ENCODE results near the gene MRPL33. TPM values are rescaled to one million over a fixed set of nuclear protein-coding genes. Genes with fewer than 3 reads are reported as not detected.

MRPL33 gene
- total RNA-seq, 2 donors from 2014 or later, result 99.5 to 118 TPM

- H3K36me3 ChIP-seq, result no peaks in the 10 kb centered on the region
- H3K27ac ChIP-seq, result peak overlapping the region; percentile 88 to 98
- peak overlapping the region; percentile 11 for H3K4me3 ChIP-seq
- H3K4me1 ChIP-seq (ENCODE audit: control insufficient read depth in 1 of 2, low read depth in 2 of 2), result peaks cover 35 to 53% of the 10 kb centered on the region in 2 donors
- H3K27me3 ChIP-seq (replicated peaks; ENCODE audit: insufficient read depth), result no peaks in the 10 kb centered on the region
- DNase-seq (ENCODE audit: low spot score) (no peak), ATAC-seq (ENCODE audit: insufficient number of reproducible peaks, low FRiP score, low read depth) (peak; percentile 1)
- TF ChIP-seq CTCF (IDR thresholded peaks at IDR 0.05), result no peak
- no peaks in the 10 kb centered on the region for H3K9me3 ChIP-seq
Measured at GRCh38 chr2:27795093-27795834, 23.7 kb downstream of the MRPL33 start.

- Histone ChIP-seq H3K4me1 (ENCODE audit: control insufficient read depth in 1 of 2, low read depth in 2 of 2) (peaks cover 41 to 59% of the 10 kb centered on the region in 2 donors), H3K4me3 (peak overlapping the region; percentile 11), H3K27me3 (replicated peaks; ENCODE audit: insufficient read depth) (no peaks in the 10 kb centered on the region), H3K27ac (peak overlapping the region; percentile 95 to 98), H3K9me3 (no peaks in the 10 kb centered on the region), H3K36me3 (no peaks in the 10 kb centered on the region)
- TF ChIP-seq CTCF (IDR thresholded peaks at IDR 0.05), result no peak
- no peak for DNase-seq (ENCODE audit: low spot score)
- peak; percentile 27 for ATAC-seq (ENCODE audit: insufficient number of reproducible peaks, low FRiP score, low read depth)
Measured at GRCh38 chr2:27795868-27796277, 24.4 kb downstream of the MRPL33 start.

GRCh38 chr2:27796791-27797765 lies 25.6 kb downstream of the MRPL33 start:
- no peaks in the 10 kb centered on the region for H3K27me3 ChIP-seq (replicated peaks; ENCODE audit: insufficient read depth)
- ATAC-seq (ENCODE audit: insufficient number of reproducible peaks, low FRiP score, low read depth), result no peak
- H3K4me1 ChIP-seq (ENCODE audit: control insufficient read depth in 1 of 2, low read depth in 2 of 2), result peaks cover 42 to 65% of the 10 kb centered on the region in 2 donors

GRCh38 chr2:27797841-27798240 lies 26.3 kb downstream of the MRPL33 start:
- no peak overlapping the region for H3K4me3 ChIP-seq
- no peaks in the 10 kb centered on the region for H3K9me3 ChIP-seq
- TF ChIP-seq CTCF (IDR thresholded peaks at IDR 0.05), result no peak
- DNase-seq (ENCODE audit: low spot score), result no peak
- peak overlapping the region; percentile 95 to 98 for H3K27ac ChIP-seq
- no peaks in the 10 kb centered on the region for H3K36me3 ChIP-seq
- ATAC-seq (ENCODE audit: insufficient number of reproducible peaks, low FRiP score, low read depth), result no peak
- H3K4me1 ChIP-seq (ENCODE audit: control insufficient read depth in 1 of 2, low read depth in 2 of 2), result peaks cover 42 to 65% of the 10 kb centered on the region in 2 donors
- no peaks in the 10 kb centered on the region for H3K27me3 ChIP-seq (replicated peaks; ENCODE audit: insufficient read depth)

More at GRCh38 chr2:27796791-27797765, 25.6 kb downstream of the MRPL33 start:
- DNase-seq (ENCODE audit: low spot score), result no peak
- Histone ChIP-seq H3K27ac (peak overlapping the region; percentile 95 to 98), H3K9me3 (no peaks in the 10 kb centered on the region), H3K36me3 (no peaks in the 10 kb centered on the region), H3K4me3 (no peak overlapping the region)
- no peak for TF ChIP-seq CTCF (IDR thresholded peaks at IDR 0.05)

DNA sequence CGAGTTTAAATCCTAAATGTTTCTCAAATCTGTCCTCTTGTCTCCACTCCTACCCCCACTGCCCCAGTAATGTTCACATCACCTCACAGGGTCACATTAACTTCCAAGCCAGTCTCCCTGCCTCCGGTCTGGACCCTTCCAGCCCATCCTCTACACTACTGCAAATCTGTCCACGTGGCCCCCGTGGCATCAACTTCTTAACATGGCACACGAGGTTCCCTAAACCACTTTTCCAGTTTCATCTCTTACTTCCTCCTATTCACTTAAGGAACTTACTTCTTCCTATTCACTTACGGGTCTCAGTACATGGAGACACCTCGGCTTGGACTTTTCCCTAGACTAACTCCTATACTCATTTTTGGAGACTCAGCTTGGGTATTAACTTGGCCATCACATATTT lies 27.0 kb downstream of the MRPL33 start:
- peak overlapping the region; percentile 95 to 98 for H3K27ac ChIP-seq
- no peak overlapping the region for H3K4me3 ChIP-seq
- no peaks in the 10 kb centered on the region for H3K27me3 ChIP-seq (replicated peaks; ENCODE audit: insufficient read depth)
- DNase-seq (ENCODE audit: low spot score) (no peak), ATAC-seq (ENCODE audit: insufficient number of reproducible peaks, low FRiP score, low read depth) (no peak)
- no peaks in the 10 kb centered on the region for H3K9me3 ChIP-seq
- no peaks in the 10 kb centered on the region for H3K36me3 ChIP-seq
- peaks cover 42 to 65% of the 10 kb centered on the region in 2 donors for H3K4me1 ChIP-seq (ENCODE audit: control insufficient read depth in 1 of 2, low read depth in 2 of 2)
- no peak for TF ChIP-seq CTCF (IDR thresholded peaks at IDR 0.05)
